ENCODE measurements around the gene HIVEP1. TPM values are rescaled to one million over a fixed set of nuclear protein-coding genes. Genes with fewer than 3 reads are reported as not detected.

The HIVEP1 gene
- total and polyA plus RNA-seq, 2 donors from 2014 or later = 3.6 to 30.4 TPM

DNA sequence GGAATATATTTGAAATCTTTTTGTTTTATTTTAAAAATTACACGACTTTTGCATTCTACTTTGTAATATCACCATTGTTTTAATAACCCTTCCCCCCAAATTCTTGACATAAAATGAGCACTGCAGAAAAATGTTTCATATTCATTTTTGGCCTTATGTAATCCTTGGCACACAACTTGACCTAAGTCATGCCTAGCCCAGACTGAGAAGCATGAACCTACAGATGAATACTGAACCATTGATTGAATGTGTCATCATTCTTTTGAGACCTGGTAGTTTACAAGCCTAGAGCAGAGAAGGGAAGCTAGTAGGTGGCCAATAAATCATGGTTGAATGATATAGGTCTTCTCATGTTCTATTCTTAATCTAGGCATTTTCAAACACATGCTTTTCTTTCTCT is 188.6 kb downstream of the HIVEP1 start:
- DNase-seq = no peak
- H3K9ac ChIP-seq (ENCODE audit: low read length in 3 of 3) = no peak overlapping the region
- no peak overlapping the region for H3K27ac ChIP-seq (ENCODE audit: low read depth in 2 of 2, low read length in 2 of 2)
- FAIRE-seq = no peak
- TF ChIP-seq, protein P1, sequence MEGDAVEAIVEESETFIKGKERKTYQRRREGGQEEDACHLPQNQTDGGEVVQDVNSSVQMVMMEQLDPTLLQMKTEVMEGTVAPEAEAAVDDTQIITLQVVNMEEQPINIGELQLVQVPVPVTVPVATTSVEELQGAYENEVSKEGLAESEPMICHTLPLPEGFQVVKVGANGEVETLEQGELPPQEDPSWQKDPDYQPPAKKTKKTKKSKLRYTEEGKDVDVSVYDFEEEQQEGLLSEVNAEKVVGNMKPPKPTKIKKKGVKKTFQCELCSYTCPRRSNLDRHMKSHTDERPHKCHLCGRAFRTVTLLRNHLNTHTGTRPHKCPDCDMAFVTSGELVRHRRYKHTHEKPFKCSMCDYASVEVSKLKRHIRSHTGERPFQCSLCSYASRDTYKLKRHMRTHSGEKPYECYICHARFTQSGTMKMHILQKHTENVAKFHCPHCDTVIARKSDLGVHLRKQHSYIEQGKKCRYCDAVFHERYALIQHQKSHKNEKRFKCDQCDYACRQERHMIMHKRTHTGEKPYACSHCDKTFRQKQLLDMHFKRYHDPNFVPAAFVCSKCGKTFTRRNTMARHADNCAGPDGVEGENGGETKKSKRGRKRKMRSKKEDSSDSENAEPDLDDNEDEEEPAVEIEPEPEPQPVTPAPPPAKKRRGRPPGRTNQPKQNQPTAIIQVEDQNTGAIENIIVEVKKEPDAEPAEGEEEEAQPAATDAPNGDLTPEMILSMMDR (IDR thresholded peaks at IDR 0.05; ENCODE audit: borderline replicate concordance, extremely low read depth, insufficient read depth) = no peak
- intact Hi-C loops (cut with DNase I) = no loop called here
- H3K4me3 ChIP-seq (ENCODE audit: low read length in 3 of 3) = no peak overlapping the region
- peaks cover 0 to 2% (median 0%) of the 10 kb centered on the region in 3 donors for H3K4me1 ChIP-seq (ENCODE audit: control insufficient read depth in 2 of 3, insufficient read depth in 2 of 3, low read depth in 1 of 3, low read length in 3 of 3)
- H3K27me3 ChIP-seq (ENCODE audit: control insufficient read depth, insufficient read depth, low read length) = no peaks in the 10 kb centered on the region
- H3K36me3 ChIP-seq (ENCODE audit: control insufficient read depth in 2 of 3, insufficient read depth in 3 of 3, low read length in 3 of 3) = no peaks in the 10 kb centered on the region
- H3K9me3 ChIP-seq (ENCODE audit: control insufficient read depth in 2 of 3, insufficient read depth in 1 of 3, low read length in 3 of 3) = no peaks in the 10 kb centered on the region

DNA sequence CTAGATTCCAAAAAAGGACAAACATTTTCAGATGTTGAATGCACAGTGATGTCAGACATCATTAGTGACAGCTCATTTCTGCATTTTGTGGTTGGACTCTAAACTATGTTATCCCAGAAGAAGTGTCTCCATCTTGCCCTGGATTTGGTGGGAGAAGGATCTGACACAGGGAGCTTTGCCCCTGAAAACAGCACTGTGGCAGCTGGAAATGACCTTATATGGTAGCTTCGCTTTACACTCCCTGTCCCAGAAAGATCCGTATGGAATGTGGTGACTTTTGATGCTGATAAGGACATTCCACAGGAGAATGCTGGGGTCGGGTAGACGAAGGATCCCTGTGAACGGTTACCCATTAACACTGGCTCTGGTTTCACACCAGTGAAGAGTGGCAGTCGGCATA is 190.9 kb downstream of the HIVEP1 start:
- H3K36me3 ChIP-seq (ENCODE audit: control insufficient read depth in 2 of 3, insufficient read depth in 3 of 3, low read length in 3 of 3) = no peaks in the 10 kb centered on the region
- TF ChIP-seq, protein P1 (IDR thresholded peaks at IDR 0.05; ENCODE audit: borderline replicate concordance, extremely low read depth, insufficient read depth) = no peak
- FAIRE-seq (no peak), DNase-seq (peak in 4 of 5 donors; percentile 32 to 81 (median 58))
- H3K27ac ChIP-seq (ENCODE audit: low read depth in 2 of 2, low read length in 2 of 2) = peak overlapping the region in 1 of 2 donors; percentile 53
- no peaks in the 10 kb centered on the region for H3K27me3 ChIP-seq (ENCODE audit: control insufficient read depth, insufficient read depth, low read length)
- H3K9ac ChIP-seq (ENCODE audit: low read length in 3 of 3) = no peak overlapping the region
- no peaks in the 10 kb centered on the region for H3K9me3 ChIP-seq (ENCODE audit: control insufficient read depth in 2 of 3, insufficient read depth in 1 of 3, low read length in 3 of 3)
- peaks cover 0 to 2% (median 0%) of the 10 kb centered on the region in 3 donors for H3K4me1 ChIP-seq (ENCODE audit: control insufficient read depth in 2 of 3, insufficient read depth in 2 of 3, low read depth in 1 of 3, low read length in 3 of 3)
- intact Hi-C loops (cut with DNase I) = no loop called here
- peak overlapping the region in 1 of 3 donors; percentile 6 for H3K4me3 ChIP-seq (ENCODE audit: low read length in 3 of 3)

DNA sequence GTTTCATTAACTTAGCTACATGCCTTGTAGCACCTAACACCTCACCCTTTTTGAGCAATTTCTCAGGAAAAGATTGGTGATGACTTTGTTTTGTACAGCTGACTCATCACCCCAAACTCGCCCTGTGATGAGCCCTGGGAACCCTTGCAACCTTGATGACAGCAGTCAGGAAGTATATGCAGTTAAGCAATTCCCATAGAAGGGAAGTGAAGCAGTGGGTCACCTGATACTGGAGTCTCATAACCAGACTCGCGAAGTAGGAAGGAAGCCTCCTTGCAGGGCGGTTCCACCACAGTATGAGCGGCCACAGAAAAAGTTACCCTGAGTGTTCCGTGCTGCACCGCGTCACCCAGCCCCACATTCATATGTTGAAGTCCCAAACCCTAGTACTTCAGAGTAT is 196.1 kb downstream of the HIVEP1 start:
- TF ChIP-seq, protein P1 (IDR thresholded peaks at IDR 0.05; ENCODE audit: borderline replicate concordance, extremely low read depth, insufficient read depth) = no peak
- no peak overlapping the region for H3K9ac ChIP-seq (ENCODE audit: low read length in 3 of 3)
- H3K27ac ChIP-seq (ENCODE audit: low read depth in 2 of 2, low read length in 2 of 2) = no peak overlapping the region
- no peaks in the 10 kb centered on the region for H3K9me3 ChIP-seq (ENCODE audit: control insufficient read depth in 2 of 3, insufficient read depth in 1 of 3, low read length in 3 of 3)
- FAIRE-seq (no peak), DNase-seq (no peak)
- no peaks in the 10 kb centered on the region for H3K36me3 ChIP-seq (ENCODE audit: control insufficient read depth in 2 of 3, insufficient read depth in 3 of 3, low read length in 3 of 3)
- no peaks in the 10 kb centered on the region for H3K27me3 ChIP-seq (ENCODE audit: control insufficient read depth, insufficient read depth, low read length)
- peaks cover 0 to 2% (median 0%) of the 10 kb centered on the region in 3 donors for H3K4me1 ChIP-seq (ENCODE audit: control insufficient read depth in 2 of 3, insufficient read depth in 2 of 3, low read depth in 1 of 3, low read length in 3 of 3)
- intact Hi-C loops (cut with DNase I) = no loop called here
- no peak overlapping the region for H3K4me3 ChIP-seq (ENCODE audit: low read length in 3 of 3)

DNA sequence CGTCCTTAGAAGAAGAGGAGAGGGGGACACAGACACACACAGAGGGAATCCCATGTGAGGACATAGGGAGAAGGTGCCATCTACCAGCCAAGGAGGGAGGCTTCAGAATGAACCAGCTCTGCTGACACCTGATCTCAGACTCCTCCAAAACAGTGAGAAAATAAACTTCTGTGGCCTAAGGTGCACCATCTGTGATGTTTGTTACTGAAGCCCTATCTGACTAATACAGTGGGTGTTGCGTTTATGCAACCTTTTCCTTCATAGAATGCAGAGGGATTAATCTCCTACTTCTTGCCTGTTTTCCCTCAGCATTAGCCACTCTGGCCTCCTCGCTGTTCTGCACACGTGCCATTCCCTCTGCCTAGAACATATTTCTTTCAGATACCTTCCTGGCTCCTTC is 196.6 kb downstream of the HIVEP1 start:
- intact Hi-C loops (cut with DNase I) = no loop called here
- no peak for DNase-seq
- Histone ChIP-seq H3K27ac (ENCODE audit: low read depth in 2 of 2, low read length in 2 of 2) (no peak overlapping the region), H3K9me3 (ENCODE audit: control insufficient read depth in 2 of 3, insufficient read depth in 1 of 3, low read length in 3 of 3) (no peaks in the 10 kb centered on the region), H3K9ac (ENCODE audit: low read length in 3 of 3) (no peak overlapping the region), H3K4me3 (ENCODE audit: low read length in 3 of 3) (no peak overlapping the region), H3K4me1 (ENCODE audit: control insufficient read depth in 2 of 3, insufficient read depth in 2 of 3, low read depth in 1 of 3, low read length in 3 of 3) (no peaks in the 10 kb centered on the region), H3K27me3 (ENCODE audit: control insufficient read depth, insufficient read depth, low read length) (no peaks in the 10 kb centered on the region), H3K36me3 (ENCODE audit: control insufficient read depth in 2 of 3, insufficient read depth in 3 of 3, low read length in 3 of 3) (no peaks in the 10 kb centered on the region)
- TF ChIP-seq, protein P1 (IDR thresholded peaks at IDR 0.05; ENCODE audit: borderline replicate concordance, extremely low read depth, insufficient read depth) = no peak
- no peak for FAIRE-seq
